Right lobe of liver (tissue), 4 donors: ENCODE results near the gene TMEM154.

Source experiments
- POLR2A ChIP-seq: fragments of 450-650 bp; IDR thresholded peaks from one replicate; pipeline ENCODE4 v1.6.1; 2017; ENCODE audit warnings: antibody characterized with exemption, mild to moderate bottlenecking
- TF ChIP-seq, protein P1 (sequence below), 4 donors: fragments of 200-600 bp in 3 of 4; fragments of 450-650 bp in 1 of 4; IDR thresholded peaks; one replicate each; pipeline versions ENCODE4 v1.5.1 to v1.8.0; 2016 to 2022; ENCODE audit warnings: antibody characterized with exemption in 4 of 4, mild to moderate bottlenecking in 2 of 4
- donor health status: DM: no; HTN: no; CAD: no.
- donor health status: DM: no; HTN: no; CAD: no.
- donor health status: DM: no; HTN: yes; CAD: no.

DNA sequence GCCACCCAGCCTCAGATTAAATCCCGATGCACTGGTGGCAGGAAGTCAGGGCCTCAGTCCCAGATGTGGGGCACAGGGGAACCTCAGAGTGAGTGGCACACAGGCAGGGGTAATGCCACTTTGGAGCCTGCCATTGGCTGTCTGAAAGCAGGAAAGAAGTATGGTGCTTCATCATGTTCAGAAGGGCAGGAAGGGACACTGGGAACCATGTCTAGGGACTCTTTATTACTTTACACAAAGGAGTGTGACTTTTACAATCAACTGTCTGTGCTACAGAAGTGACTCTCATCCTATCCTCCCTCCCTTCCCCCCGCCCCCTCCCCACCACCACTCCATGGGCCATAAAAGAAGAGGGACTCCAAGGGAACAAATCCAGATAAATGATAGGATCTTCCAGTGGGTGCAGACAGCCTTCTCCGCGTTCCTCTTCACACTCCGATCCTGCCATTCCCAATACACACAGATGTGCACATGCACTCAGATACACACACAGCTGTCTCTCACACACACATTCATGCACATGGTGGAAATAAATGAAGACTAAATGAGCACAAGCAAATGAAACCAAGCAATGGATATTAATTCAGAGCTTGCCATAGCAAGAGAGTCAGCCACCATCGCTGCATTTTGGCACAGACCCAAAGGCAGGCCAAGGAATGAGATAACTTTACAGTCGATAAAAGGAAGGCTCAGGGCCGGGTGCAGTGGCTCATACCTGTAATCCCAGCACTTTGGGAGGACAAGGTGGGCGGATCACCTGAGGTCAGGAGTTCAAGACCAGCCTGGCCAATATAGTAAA, 2.5 kb upstream of the TMEM154 start:
- TF ChIP-seq POLR2A, result no peak
- TF ChIP-seq, protein P1, sequence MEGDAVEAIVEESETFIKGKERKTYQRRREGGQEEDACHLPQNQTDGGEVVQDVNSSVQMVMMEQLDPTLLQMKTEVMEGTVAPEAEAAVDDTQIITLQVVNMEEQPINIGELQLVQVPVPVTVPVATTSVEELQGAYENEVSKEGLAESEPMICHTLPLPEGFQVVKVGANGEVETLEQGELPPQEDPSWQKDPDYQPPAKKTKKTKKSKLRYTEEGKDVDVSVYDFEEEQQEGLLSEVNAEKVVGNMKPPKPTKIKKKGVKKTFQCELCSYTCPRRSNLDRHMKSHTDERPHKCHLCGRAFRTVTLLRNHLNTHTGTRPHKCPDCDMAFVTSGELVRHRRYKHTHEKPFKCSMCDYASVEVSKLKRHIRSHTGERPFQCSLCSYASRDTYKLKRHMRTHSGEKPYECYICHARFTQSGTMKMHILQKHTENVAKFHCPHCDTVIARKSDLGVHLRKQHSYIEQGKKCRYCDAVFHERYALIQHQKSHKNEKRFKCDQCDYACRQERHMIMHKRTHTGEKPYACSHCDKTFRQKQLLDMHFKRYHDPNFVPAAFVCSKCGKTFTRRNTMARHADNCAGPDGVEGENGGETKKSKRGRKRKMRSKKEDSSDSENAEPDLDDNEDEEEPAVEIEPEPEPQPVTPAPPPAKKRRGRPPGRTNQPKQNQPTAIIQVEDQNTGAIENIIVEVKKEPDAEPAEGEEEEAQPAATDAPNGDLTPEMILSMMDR (IDR thresholded peaks at IDR 0.05), result no peak
